Thyroid gland (tissue), 4 donors: Measurements from ENCODE around the gene SHC4.

Source experiments
- POLR2A ChIP-seq, 2 donors: fragments of 450-650 bp; IDR thresholded peaks; one replicate each; pipeline ENCODE4 v1.6.1; 2017; ENCODE audit warnings: antibody characterized with exemption in 2 of 2, mild to moderate bottlenecking in 2 of 2, moderate library complexity in 1 of 2
- TF ChIP-seq, protein P1 (sequence below), 6 experiments: fragments of 200-600 bp in 3 of 6; fragments of 450-650 bp in 3 of 6; sonication (generic) in 3 of 6; IDR thresholded peaks; one replicate each; pipeline ENCODE4 v1.5.1; 2016 to 2019; ENCODE audit warnings: antibody characterized with exemption in 6 of 6, mild to moderate bottlenecking in 2 of 6, inconsistent platforms in 1 of 6, moderate library complexity in 1 of 6

GRCh38 chr15:48774484-48774883, 189.2 kb downstream of the SHC4 start:
- TF ChIP-seq, protein P1, sequence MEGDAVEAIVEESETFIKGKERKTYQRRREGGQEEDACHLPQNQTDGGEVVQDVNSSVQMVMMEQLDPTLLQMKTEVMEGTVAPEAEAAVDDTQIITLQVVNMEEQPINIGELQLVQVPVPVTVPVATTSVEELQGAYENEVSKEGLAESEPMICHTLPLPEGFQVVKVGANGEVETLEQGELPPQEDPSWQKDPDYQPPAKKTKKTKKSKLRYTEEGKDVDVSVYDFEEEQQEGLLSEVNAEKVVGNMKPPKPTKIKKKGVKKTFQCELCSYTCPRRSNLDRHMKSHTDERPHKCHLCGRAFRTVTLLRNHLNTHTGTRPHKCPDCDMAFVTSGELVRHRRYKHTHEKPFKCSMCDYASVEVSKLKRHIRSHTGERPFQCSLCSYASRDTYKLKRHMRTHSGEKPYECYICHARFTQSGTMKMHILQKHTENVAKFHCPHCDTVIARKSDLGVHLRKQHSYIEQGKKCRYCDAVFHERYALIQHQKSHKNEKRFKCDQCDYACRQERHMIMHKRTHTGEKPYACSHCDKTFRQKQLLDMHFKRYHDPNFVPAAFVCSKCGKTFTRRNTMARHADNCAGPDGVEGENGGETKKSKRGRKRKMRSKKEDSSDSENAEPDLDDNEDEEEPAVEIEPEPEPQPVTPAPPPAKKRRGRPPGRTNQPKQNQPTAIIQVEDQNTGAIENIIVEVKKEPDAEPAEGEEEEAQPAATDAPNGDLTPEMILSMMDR (IDR thresholded peaks at IDR 0.05) = no peak
- TF ChIP-seq POLR2A (IDR thresholded peaks at IDR 0.05) = no peak
